GM12865 (cell line): Measurements from ENCODE around the gene G6PC2.
A peak's percentile ranks its signal among the peaks of the same experiment; 100 is the strongest.

Experiments
- DNase-seq: peaks from one replicate; pipeline ENCODE4 v3.0.0; 2010; ENCODE audit warnings: low read depth
- H3K4me3 ChIP-seq: 2 replicates; pipeline ENCODE4 v1.5.1; 2011; ENCODE audit warnings: mild to moderate bottlenecking, low read depth, low read length, control low read depth
- TF ChIP-seq, protein P1 (sequence below): IDR thresholded peaks from 2 replicates; pipeline ENCODE4 v1.5.1; 2011; ENCODE audit warnings: low read length, control low read depth, low read depth, inconsistent platforms; ENCODE audit not compliant: insufficient read depth; ENCODE audit errors: missing control alignments

The G6PC2 gene

DNA sequence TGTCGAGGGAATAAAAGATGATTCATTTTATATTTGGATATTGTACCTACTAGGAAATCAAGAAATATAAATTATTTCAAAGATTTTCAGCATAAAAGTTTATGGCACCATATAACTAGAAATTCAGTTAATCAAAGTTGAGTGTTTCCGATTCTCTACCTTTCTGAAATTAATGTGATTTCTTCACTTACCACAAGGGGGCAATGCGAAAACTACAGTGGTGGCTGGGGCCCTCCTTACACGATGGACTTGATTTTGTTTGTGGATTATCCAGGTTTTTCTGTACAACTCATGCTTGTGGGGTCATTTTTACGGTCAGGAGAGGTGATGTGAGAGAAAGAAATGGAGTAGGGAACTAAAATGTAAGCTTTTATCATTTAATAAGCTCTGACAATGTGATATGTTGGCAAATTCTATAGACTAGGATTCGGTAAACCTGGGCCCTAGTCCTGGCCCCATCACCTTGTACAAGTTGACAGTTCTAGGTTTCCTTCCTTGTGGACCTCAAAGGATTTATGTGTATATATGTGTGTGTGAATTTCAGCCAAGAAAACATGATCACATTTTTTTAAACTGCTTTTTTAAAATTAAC lies 47.6 kb downstream of the G6PC2 start:
- no peak overlapping the region for H3K4me3 ChIP-seq
- TF ChIP-seq, protein P1, sequence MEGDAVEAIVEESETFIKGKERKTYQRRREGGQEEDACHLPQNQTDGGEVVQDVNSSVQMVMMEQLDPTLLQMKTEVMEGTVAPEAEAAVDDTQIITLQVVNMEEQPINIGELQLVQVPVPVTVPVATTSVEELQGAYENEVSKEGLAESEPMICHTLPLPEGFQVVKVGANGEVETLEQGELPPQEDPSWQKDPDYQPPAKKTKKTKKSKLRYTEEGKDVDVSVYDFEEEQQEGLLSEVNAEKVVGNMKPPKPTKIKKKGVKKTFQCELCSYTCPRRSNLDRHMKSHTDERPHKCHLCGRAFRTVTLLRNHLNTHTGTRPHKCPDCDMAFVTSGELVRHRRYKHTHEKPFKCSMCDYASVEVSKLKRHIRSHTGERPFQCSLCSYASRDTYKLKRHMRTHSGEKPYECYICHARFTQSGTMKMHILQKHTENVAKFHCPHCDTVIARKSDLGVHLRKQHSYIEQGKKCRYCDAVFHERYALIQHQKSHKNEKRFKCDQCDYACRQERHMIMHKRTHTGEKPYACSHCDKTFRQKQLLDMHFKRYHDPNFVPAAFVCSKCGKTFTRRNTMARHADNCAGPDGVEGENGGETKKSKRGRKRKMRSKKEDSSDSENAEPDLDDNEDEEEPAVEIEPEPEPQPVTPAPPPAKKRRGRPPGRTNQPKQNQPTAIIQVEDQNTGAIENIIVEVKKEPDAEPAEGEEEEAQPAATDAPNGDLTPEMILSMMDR = peak; percentile 62
- peak; percentile 5 for DNase-seq

GRCh38 chr2:168949324-168949723 lies 48.2 kb downstream of the G6PC2 start:
- no peak for DNase-seq
- no peak overlapping the region for H3K4me3 ChIP-seq
- TF ChIP-seq, protein P1 = no peak

GRCh38 chr2:168951871-168952270 lies 50.8 kb downstream of the G6PC2 start:
- DNase-seq = no peak
- TF ChIP-seq, protein P1 = no peak
- H3K4me3 ChIP-seq = no peak overlapping the region

- DNase-seq = no peak
- TF ChIP-seq, protein P1 = no peak
- no peak overlapping the region for H3K4me3 ChIP-seq
Observed at GRCh38 chr2:168952424-168952823, 51.3 kb downstream of the G6PC2 start.

DNA sequence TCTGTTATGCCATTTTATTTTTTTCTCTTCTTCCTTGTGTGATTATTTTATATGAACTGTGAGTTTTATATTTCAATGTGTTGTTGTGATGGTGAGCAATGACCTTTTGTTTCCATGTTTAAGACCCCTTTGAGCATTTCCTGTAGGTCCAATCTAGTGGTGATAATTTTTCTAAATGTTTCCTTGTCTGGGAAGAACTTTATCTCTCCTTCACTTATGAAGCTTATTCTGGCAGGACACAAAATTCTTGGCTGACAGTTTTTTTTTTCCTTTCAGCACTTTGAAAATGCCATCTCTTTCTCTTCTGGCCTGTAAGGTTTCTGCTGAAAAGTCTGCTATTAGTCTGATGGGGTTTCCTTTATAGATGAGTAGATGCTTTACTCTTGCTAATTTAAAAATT lies 53.2 kb downstream of the G6PC2 start:
- TF ChIP-seq, protein P1 = no peak
- H3K4me3 ChIP-seq = no peak overlapping the region
- no peak for DNase-seq

DNA sequence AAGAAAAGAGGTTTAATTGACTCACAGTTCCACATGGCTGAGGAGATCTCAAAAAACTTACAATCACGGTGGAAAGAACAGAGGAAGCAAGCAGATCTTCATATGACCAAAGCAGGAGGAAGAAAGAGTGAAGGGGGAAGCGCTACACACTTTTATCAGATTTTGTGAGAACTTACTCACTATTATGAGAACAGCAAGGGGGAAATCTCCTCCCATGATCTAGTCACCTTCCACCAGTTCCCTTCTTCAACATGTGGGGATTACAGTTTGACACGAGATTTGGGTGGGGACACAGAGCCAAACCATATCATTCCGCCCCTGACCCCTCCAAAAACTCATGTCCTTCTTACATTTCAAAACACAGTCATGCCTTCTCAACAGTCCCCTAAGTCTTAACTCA lies 54.2 kb downstream of the G6PC2 start:
- TF ChIP-seq, protein P1 = no peak
- DNase-seq = no peak
- no peak overlapping the region for H3K4me3 ChIP-seq

- TF ChIP-seq, protein P1 = no peak
- no peak for DNase-seq
- no peak overlapping the region for H3K4me3 ChIP-seq
Observed at GRCh38 chr2:168956392-168956791, 55.3 kb downstream of the G6PC2 start.
